Measurements from ENCODE around the gene OTUD5.
A peak's percentile ranks its signal among the peaks of the same experiment; 100 is the strongest.

The OTUD5 gene

DNA sequence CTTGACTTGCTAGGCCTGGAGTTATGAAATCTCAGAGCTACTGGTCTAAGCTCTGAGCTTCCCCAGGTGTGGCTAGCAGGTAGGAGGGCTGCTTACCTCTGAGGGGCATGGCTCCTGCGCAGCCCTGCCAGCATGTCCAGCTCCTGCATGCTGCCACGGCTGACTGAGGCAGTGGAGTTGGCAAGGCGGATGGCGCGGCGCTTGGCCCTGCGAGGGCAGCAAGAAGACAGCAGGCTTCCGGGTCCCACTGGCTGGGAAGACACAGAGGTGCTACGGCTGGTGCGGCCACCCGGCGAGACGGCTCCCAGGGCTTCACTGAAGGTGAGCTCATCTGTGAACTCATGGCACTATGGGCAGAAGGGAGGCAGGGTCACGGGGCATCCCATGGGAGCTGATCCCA is 8.6 kb upstream of the OTUD5 start:
- H3K9ac ChIP-seq (ENCODE audit: low read length) = no peak overlapping the region
- H3K4me3 ChIP-seq (ENCODE audit: low read depth, low read length, poor library complexity, severe bottlenecking) = no peak overlapping the region
- no peaks in the 10 kb centered on the region for H3K79me2 ChIP-seq (ENCODE audit: insufficient read depth, low read length)
- H3K27me3 ChIP-seq (ENCODE audit: insufficient read depth, low read length) = no peaks in the 10 kb centered on the region
- no peaks in the 10 kb centered on the region for H4K20me1 ChIP-seq (ENCODE audit: insufficient read depth, low read length)
- no peaks in the 10 kb centered on the region for H3K36me3 ChIP-seq (ENCODE audit: insufficient read depth, low read length)
- no peak overlapping the region for H2AFZ ChIP-seq (ENCODE audit: low read length)
- no peaks in the 10 kb centered on the region for H3F3A ChIP-seq (ENCODE audit: insufficient read depth, low read length)
- no peak overlapping the region for H3K4me2 ChIP-seq (ENCODE audit: low read length)
- H3K9me2 ChIP-seq (ENCODE audit: low read depth, low read length) = no peaks in the 10 kb centered on the region
- H3K9me3 ChIP-seq (ENCODE audit: low read length) = no peaks in the 10 kb centered on the region
- TF ChIP-seq, protein P1, sequence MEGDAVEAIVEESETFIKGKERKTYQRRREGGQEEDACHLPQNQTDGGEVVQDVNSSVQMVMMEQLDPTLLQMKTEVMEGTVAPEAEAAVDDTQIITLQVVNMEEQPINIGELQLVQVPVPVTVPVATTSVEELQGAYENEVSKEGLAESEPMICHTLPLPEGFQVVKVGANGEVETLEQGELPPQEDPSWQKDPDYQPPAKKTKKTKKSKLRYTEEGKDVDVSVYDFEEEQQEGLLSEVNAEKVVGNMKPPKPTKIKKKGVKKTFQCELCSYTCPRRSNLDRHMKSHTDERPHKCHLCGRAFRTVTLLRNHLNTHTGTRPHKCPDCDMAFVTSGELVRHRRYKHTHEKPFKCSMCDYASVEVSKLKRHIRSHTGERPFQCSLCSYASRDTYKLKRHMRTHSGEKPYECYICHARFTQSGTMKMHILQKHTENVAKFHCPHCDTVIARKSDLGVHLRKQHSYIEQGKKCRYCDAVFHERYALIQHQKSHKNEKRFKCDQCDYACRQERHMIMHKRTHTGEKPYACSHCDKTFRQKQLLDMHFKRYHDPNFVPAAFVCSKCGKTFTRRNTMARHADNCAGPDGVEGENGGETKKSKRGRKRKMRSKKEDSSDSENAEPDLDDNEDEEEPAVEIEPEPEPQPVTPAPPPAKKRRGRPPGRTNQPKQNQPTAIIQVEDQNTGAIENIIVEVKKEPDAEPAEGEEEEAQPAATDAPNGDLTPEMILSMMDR (IDR thresholded peaks at IDR 0.05; ENCODE audit: low read length) = no peak
- TF ChIP-seq EZH2 (IDR thresholded peaks at IDR 0.05; ENCODE audit: borderline replicate concordance, low read length) = no peak
- peaks cover 16% of the 10 kb centered on the region for H3K4me1 ChIP-seq (ENCODE audit: insufficient read depth, low read length, severe bottlenecking)
- no peak overlapping the region for H3K27ac ChIP-seq (ENCODE audit: low read depth, low read length, poor library complexity, severe bottlenecking)

DNA sequence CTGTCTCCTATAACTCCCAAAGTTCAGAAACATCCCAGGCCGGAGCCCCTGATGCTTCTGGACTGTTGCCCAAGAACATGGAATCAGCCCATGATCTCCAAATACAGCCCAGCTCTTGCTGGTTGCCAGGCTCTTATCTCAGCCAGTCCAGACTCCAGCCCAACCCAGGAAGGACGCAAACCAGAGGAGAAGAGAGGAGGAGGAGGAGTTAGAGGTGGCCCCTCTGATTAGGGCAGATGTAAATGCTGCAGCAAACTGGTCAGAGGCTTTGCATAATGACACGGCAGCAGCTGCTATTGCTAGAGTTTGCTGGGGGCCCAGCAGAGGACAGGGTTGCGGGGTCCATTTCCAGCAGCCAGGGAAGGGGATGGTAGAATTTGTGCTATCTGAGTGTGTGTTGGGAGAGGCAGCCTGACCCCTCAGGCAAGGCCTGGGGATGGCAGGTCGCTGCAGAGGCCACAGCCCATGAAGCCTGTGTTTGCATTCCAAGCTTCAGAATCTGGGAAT is 4.2 kb upstream of the OTUD5 start:
- Histone ChIP-seq H3K4me2 (ENCODE audit: low read length) (no peak overlapping the region; the same call in 1 of the 2 replicates), H3K27me3 (ENCODE audit: insufficient read depth, low read length) (no peaks in the 10 kb centered on the region), H3K27ac (ENCODE audit: low read depth, low read length, poor library complexity, severe bottlenecking) (peak overlapping the region; percentile 67), H3K36me3 (ENCODE audit: insufficient read depth, low read length) (no peaks in the 10 kb centered on the region), H4K20me1 (ENCODE audit: insufficient read depth, low read length) (no peaks in the 10 kb centered on the region), H3K9me3 (ENCODE audit: low read length) (no peaks in the 10 kb centered on the region), H3K4me1 (ENCODE audit: insufficient read depth, low read length, severe bottlenecking) (peaks cover 26% of the 10 kb centered on the region), H2AFZ (ENCODE audit: low read length) (no peak overlapping the region), H3K9ac (ENCODE audit: low read length) (peak overlapping the region; percentile 18; the same call in 1 of the 2 replicates), H3K4me3 (ENCODE audit: low read depth, low read length, poor library complexity, severe bottlenecking) (peak overlapping the region; percentile 10), H3K9me2 (ENCODE audit: low read depth, low read length) (no peaks in the 10 kb centered on the region), H3F3A (ENCODE audit: insufficient read depth, low read length) (no peaks in the 10 kb centered on the region), H3K79me2 (ENCODE audit: insufficient read depth, low read length) (peaks cover 4% of the 10 kb centered on the region; the same call in 1 of the 2 replicates)
- TF ChIP-seq, protein P1 (IDR thresholded peaks at IDR 0.05; ENCODE audit: low read length) = no peak
- TF ChIP-seq EZH2 (IDR thresholded peaks at IDR 0.05; ENCODE audit: borderline replicate concordance, low read length) = no peak

DNA sequence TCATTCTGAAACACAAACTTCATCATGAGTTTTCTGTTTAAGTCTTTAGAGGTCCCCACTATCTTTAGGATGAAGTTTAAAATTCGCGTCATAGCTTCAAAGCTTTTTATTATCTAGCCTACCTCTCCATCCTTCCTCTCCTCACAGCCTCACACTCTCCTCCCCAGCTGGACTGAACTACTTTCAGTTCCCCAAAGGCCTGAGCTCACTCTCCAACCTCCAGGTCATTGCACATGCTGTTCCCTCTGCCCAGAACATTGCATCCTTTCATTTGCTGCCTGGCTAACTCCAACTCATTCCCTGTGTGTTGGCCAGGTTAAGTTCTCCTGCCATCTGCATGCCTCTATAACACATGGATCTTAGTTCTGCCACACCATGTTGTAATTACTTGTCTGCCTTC is 2.9 kb upstream of the OTUD5 start:
- no peak for TF ChIP-seq EZH2 (IDR thresholded peaks at IDR 0.05; ENCODE audit: borderline replicate concordance, low read length)
- TF ChIP-seq, protein P1 (IDR thresholded peaks at IDR 0.05; ENCODE audit: low read length) = no peak
- H3K4me3 ChIP-seq (ENCODE audit: low read depth, low read length, poor library complexity, severe bottlenecking) = no peak overlapping the region
- peaks cover 39% of the 10 kb centered on the region for H3K4me1 ChIP-seq (ENCODE audit: insufficient read depth, low read length, severe bottlenecking)
- no peaks in the 10 kb centered on the region for H3F3A ChIP-seq (ENCODE audit: insufficient read depth, low read length)
- H3K79me2 ChIP-seq (ENCODE audit: insufficient read depth, low read length) = peaks cover 14% of the 10 kb centered on the region; the same call in 1 of the 2 replicates
- no peaks in the 10 kb centered on the region for H3K9me3 ChIP-seq (ENCODE audit: low read length)
- no peaks in the 10 kb centered on the region for H3K27me3 ChIP-seq (ENCODE audit: insufficient read depth, low read length)
- H3K36me3 ChIP-seq (ENCODE audit: insufficient read depth, low read length) = peaks cover 10% of the 10 kb centered on the region
- no peak overlapping the region for H2AFZ ChIP-seq (ENCODE audit: low read length)
- no peak overlapping the region for H3K4me2 ChIP-seq (ENCODE audit: low read length)
- H4K20me1 ChIP-seq (ENCODE audit: insufficient read depth, low read length) = no peaks in the 10 kb centered on the region
- no peaks in the 10 kb centered on the region for H3K9me2 ChIP-seq (ENCODE audit: low read depth, low read length)
- no peak overlapping the region for H3K27ac ChIP-seq (ENCODE audit: low read depth, low read length, poor library complexity, severe bottlenecking)
- no peak overlapping the region for H3K9ac ChIP-seq (ENCODE audit: low read length)
